Effector memory CD8-positive, alpha-beta T cell (primary cell): ENCODE results near the gene DOCK3.
"Not testable (repeated sequence)": the region's sequence is repeated elsewhere in the genome, so short reads cannot be mapped to it uniquely, and the experiment has no call there.

Experiments used
- ATAC-seq: fragments of 150-1000 bp; cut with Tn5 transposase; replicated peaks from 2 replicates; pipeline ENCODE4 v1.10.0; 2021; ENCODE audit warnings: mild to moderate bottlenecking, moderate library complexity
- DNase-seq, 3 experiments: peaks; one replicate each; pipeline ENCODE4 v3.0.0; 2021
- H3K27ac Mint-ChIP-seq, 2 donors: one replicate each; pipeline ENCODE4 v1.8.0; 2022; ENCODE audit warnings: mild to moderate bottlenecking in 2 of 2, mixed read lengths in 2 of 2, moderate library complexity in 2 of 2
- H3K27me3 Mint-ChIP-seq, 2 donors: one replicate each; pipeline ENCODE4 v1.8.0; 2022; ENCODE audit warnings: mixed read lengths in 2 of 2
- H3K36me3 Mint-ChIP-seq: one replicate; pipeline ENCODE4 v1.8.0; 2022; ENCODE audit warnings: mild to moderate bottlenecking, moderate library complexity, mixed read lengths; ENCODE audit not compliant: insufficient read depth
- H3K4me1 Mint-ChIP-seq, 2 donors: one replicate each; pipeline ENCODE4 v1.8.0; 2022; ENCODE audit warnings: low read depth in 2 of 2, mixed read lengths in 2 of 2
- H3K4me3 Mint-ChIP-seq, 2 donors: one replicate each; pipeline ENCODE4 v1.8.0; 2022; ENCODE audit warnings: mild to moderate bottlenecking in 2 of 2, mixed read lengths in 2 of 2, moderate library complexity in 2 of 2
- H3K9me3 Mint-ChIP-seq, 2 donors: one replicate each; pipeline ENCODE4 v1.8.0; 2022; ENCODE audit warnings: mixed read lengths in 2 of 2

DOCK3 gene

DNA sequence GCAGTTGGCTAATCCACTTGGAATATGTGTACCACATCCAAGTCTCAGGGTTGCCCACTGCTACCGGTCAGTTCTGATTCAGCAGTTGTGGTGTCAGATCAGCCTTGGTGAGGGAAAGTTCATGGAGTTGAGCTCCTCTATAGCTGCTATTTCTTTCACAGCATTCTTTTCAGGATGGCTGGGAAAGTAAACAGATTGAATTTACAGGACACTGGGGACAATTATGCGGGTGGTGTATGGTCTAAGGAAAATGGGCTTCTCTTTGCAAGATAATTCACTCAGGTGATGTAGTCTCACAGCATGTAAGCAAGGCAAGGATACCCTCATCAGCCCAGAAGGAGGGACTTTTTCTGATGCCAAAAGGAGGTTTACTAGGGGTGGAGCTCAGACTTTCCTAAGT is 249.9 kb downstream of the DOCK3 start:
- Mint-ChIP-seq H3K27me3 (peaks cover 48 to 53% of the 10 kb centered on the region in 2 donors), H3K4me3 (no peak overlapping the region), H3K36me3 (no peaks in the 10 kb centered on the region), H3K9me3 (no peaks in the 10 kb centered on the region), H3K4me1 (no peaks in the 10 kb centered on the region), H3K27ac (no peak overlapping the region)
- ATAC-seq (no peak), DNase-seq (no peak)

DNA sequence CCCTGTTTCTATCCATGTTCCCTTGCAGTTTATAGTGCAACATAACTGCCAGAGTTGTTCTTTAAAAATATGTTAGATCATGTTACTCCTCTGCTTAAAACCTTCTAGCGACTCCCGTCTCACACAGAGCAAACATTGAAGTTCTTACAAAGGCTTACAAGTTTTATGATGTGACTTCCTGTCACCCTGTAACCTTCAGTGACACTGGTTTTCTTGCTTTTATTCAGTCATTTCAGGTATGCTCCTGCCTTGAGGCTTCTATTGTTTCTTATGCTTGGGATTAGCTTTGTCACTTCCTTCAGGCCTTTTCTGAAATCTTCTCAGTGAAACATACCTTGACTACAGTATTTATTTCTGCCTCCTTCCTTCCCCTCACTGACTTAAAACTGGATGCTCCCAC is 252.1 kb downstream of the DOCK3 start:
- no peak overlapping the region for H3K4me3 Mint-ChIP-seq
- DNase-seq: no peak
- H3K27ac Mint-ChIP-seq: no peak overlapping the region
- no peaks in the 10 kb centered on the region for H3K9me3 Mint-ChIP-seq
- no peaks in the 10 kb centered on the region for H3K4me1 Mint-ChIP-seq
- no peaks in the 10 kb centered on the region for H3K36me3 Mint-ChIP-seq
- H3K27me3 Mint-ChIP-seq: peaks cover 42 to 64% of the 10 kb centered on the region in 2 donors
- no peak for ATAC-seq

DNA sequence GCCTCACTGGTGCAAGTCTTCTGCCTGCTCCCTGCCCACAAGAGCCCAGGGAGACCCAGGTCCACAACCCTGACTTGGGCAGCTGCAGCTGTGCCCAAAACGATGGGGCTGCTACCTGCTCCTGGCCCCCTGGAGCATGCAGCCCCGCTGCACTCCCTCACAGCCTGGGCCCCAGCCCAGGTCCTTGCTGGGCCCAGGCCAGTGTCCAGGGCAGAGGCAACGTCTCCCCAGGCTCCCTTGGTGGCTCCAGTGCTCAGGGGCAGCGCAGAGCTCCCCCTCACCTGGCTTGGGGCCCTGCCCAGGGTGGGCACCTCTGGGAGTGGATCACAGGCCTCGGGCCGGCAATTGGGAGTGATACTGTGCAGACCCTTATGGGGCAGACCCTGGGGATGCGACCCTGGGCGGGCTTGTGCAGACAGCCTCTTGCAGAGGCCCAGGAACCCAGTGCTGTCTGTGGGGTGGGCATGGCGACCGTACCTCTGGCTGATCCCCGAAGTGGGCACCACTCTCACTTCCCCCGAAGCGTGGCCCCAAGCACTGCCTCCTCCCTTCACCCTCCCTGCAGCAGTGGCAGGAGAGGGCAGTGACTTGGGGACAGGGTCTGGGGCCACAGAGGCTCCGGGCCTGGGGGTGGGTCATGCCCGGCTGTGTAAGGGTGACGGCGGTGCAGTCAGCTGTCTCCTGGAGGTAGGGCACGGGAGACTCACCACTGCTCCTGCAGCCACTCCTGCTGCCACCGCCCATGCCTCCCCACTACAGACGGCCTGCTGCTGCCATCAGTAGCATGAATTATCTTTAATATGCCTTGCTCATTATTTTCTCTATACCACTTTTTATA is 255.9 kb downstream of the DOCK3 start:
- H3K4me1 Mint-ChIP-seq: no peaks in the 10 kb centered on the region
- H3K27ac Mint-ChIP-seq: no peak overlapping the region
- ATAC-seq: no peak
- H3K27me3 Mint-ChIP-seq: peaks cover 26 to 50% of the 10 kb centered on the region in 2 donors
- H3K9me3 Mint-ChIP-seq: no peaks in the 10 kb centered on the region
- H3K4me3 Mint-ChIP-seq: no peak overlapping the region
- DNase-seq: no peak
- no peaks in the 10 kb centered on the region for H3K36me3 Mint-ChIP-seq

DNA sequence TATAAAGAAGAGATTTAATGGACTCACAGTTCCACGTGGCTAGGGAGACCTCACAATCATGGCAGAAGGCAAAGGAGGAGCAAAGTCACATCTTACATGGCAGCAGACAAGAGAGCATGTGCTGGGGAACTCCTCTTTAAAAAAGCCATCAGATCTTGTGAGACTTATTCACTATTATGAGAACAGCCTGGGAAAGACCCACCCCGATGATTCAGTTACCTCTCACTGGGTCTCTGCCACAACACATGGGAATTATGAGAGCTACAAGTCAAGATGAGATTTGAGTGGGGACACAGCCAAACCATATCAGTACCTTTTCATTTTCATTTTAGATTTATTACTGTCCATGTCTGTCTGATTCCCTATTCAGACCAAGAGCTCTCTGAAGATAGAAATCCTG is 258.2 kb downstream of the DOCK3 start:
- not testable (repeated sequence) for DNase-seq, H3K9me3 Mint-ChIP-seq, ATAC-seq, H3K4me1 Mint-ChIP-seq, H3K4me3 Mint-ChIP-seq, H3K36me3 Mint-ChIP-seq, H3K27ac Mint-ChIP-seq
- H3K27me3 Mint-ChIP-seq: peaks cover 29 to 49% of the 10 kb centered on the region in 2 donors

DNA sequence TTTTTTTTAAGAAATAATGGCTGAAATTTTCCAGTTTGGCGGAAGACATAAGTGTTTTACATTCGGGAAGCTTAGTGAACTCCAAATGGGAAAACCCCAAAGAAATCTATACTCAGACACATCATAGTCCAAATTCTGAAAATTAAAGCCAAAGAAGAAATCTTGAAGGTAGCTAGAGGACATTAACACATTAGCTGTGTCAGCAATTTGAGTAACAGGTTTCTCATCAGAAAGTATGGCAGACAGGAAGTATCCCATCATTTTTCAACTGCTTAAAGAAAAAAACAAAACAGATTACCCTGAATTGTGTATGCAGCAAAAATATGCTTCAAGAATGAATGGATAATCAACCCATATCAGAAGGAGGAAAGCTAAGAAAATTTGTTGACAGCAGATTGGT is 261.7 kb downstream of the DOCK3 start:
- ATAC-seq (no peak), DNase-seq (no peak)
- no peaks in the 10 kb centered on the region for H3K9me3 Mint-ChIP-seq
- H3K27me3 Mint-ChIP-seq: peaks cover 18 to 26% of the 10 kb centered on the region in 2 donors
- H3K4me1 Mint-ChIP-seq: no peaks in the 10 kb centered on the region
- no peaks in the 10 kb centered on the region for H3K36me3 Mint-ChIP-seq
- no peak overlapping the region for H3K4me3 Mint-ChIP-seq
- no peak overlapping the region for H3K27ac Mint-ChIP-seq

DNA sequence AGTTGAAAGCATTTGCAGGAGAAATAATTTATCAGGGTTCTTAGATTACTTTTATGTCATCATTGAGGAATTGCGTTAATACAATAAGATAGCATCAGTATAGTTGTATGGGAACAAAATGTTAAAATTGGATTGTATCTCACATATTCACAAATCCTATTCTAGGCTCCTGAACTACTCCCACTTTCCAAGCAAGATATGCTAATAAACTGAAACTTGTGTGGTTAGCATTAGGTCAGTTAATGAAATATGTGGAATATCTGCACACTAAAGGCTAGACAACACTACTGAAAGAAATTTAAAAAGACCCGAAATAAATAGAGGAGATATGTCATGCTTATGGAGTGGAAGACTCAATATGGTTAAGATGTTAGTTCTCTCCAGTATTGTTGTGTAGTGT is 272.7 kb downstream of the DOCK3 start:
- Mint-ChIP-seq H3K36me3 (peaks cover 3% of the 10 kb centered on the region), H3K4me1 (peaks cover 10 to 12% of the 10 kb centered on the region in 2 donors), H3K27ac (no peak overlapping the region), H3K9me3 (no peaks in the 10 kb centered on the region), H3K4me3 (no peak overlapping the region), H3K27me3 (no peaks in the 10 kb centered on the region)
- ATAC-seq (no peak), DNase-seq (no peak)

DNA sequence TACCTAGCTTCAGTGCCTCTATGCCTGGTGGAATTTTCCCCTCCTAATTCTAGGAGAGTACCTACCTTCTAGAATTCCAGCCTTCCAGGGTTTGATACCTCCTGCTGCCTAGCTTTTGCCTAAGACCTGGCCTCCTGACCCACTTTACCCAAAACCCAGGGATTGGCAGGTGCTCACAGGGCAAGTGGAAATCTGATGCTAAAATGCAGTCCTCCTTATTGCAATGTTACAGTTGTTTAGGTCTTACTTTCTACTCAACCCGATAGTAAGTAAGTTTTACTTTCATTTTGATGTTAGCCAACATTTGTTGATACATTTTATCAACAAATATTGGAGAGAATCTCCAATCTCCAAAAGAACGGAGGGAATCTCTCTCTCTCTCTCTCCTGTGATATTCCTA is 275.9 kb downstream of the DOCK3 start:
- no peak for DNase-seq
- H3K4me3 Mint-ChIP-seq: peak overlapping the region; percentile 77 to 79
- no peak for ATAC-seq
- H3K9me3 Mint-ChIP-seq: no peaks in the 10 kb centered on the region
- H3K36me3 Mint-ChIP-seq: peaks cover 3% of the 10 kb centered on the region
- H3K27me3 Mint-ChIP-seq: no peaks in the 10 kb centered on the region
- peaks cover 10 to 12% of the 10 kb centered on the region in 2 donors for H3K4me1 Mint-ChIP-seq
- peak overlapping the region; percentile 83 to 84 for H3K27ac Mint-ChIP-seq

DNA sequence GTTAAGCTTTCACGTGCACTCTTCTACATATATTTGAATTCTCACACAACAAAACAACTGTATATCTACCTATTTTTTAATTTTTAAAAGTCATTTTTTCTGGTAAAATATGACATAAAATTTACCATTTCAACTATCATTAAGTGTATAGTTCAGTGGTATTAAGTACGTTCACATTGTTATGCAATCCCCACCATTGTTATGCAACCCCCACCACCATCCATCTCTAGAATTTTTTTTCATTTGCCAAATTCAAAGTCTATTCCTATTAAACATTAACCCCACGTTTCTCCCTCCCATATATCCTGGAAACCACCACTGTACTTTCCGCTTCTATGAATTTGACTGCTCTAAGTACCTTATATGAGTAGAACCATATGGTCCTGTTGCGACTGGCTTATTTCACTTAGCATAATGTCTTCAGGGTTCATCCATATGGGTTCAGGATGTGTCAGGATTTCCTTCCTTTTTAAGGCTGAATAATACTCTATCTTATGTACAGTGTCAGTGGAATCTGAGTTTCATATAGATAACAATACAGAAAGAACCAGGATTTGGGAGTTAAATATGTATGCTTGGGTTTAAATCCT is 279.2 kb downstream of the DOCK3 start:
- H3K36me3 Mint-ChIP-seq: no peaks in the 10 kb centered on the region
- peaks cover 0 to 8% of the 10 kb centered on the region in 2 donors for H3K27me3 Mint-ChIP-seq
- no peak overlapping the region for H3K4me3 Mint-ChIP-seq
- peaks cover 10 to 12% of the 10 kb centered on the region in 2 donors for H3K4me1 Mint-ChIP-seq
- no peak for DNase-seq
- no peak overlapping the region for H3K27ac Mint-ChIP-seq
- no peak for ATAC-seq
- no peaks in the 10 kb centered on the region for H3K9me3 Mint-ChIP-seq

DNA sequence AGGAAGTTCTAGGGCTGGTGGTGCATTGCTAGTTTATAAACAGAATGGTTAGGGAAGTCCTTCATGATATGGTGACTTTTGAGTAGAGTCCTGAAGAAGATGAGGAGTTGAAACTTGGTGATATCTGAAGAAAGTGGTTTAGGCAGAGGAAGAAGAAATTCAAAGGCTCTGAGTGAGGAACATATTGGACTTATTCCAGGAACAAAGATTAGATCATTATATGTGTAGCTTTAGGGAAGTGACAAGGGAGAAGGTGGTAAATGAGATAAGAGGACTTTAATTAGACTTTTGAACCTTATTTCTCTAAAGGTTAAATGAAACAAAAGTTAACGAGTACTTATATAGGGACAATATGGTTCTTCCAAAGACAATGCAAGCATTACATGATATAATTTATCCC is 286.7 kb downstream of the DOCK3 start:
- Mint-ChIP-seq H3K4me1 (no peaks in the 10 kb centered on the region), H3K27ac (no peak overlapping the region), H3K9me3 (no peaks in the 10 kb centered on the region), H3K36me3 (no peaks in the 10 kb centered on the region), H3K4me3 (no peak overlapping the region), H3K27me3 (peaks cover 19 to 45% of the 10 kb centered on the region in 2 donors)
- ATAC-seq: no peak
- no peak for DNase-seq

DNA sequence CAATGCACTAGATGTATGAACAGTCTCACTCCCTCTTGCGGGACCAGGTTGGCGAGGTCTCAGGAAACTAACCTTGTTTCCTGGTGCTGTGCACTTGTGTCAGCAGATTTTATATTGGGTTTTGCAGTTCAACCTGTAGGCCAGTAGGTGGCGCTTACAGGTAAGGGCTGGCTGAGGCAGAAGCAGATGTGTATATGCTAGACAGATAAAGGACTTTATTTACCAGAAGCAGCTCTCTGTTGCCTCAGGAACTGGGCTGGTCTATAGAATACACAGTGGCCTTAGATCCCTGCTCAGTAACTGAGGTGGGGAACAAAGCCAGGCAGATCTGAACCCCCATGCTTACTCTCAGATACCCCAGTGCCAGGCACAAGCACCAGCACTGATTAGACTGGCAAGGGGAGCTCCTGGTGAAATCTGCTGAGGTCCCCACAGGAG is 296.8 kb downstream of the DOCK3 start:
- Mint-ChIP-seq H3K4me3 (peak overlapping the region; percentile 40 to 46), H3K36me3 (no peaks in the 10 kb centered on the region), H3K27me3 (no peaks in the 10 kb centered on the region), H3K4me1 (peaks cover 11 to 12% of the 10 kb centered on the region in 2 donors), H3K27ac (peak overlapping the region in 1 of 2 donors; percentile 10), H3K9me3 (no peaks in the 10 kb centered on the region)
- peak; percentile 58 to 62 (median 59) for DNase-seq
- peak; percentile 96 for ATAC-seq

DNA sequence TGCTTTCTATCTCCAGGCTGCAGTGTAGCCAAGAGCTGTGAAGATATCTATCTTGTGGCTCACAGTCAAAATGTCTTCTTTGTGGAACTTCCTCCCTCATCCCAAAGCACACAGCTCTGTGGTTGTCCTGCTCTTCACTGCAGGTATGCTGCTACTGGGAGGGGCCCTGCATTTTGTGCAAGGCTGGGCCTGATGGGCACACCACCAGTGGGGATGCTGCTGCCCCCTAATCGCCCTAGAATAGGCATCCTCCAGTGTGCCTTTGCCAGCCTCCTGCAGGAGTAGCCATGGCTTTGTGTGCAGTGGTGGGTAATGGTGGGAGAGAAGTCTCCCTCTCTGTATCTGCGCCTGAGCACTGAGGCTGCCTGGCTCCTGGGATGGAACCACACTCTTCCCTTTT is 297.3 kb downstream of the DOCK3 start:
- ATAC-seq (peak; percentile 24), DNase-seq (no peak)
- Mint-ChIP-seq H3K4me3 (peak overlapping the region; percentile 40 to 46), H3K27me3 (no peaks in the 10 kb centered on the region), H3K4me1 (peaks cover 11 to 12% of the 10 kb centered on the region in 2 donors), H3K27ac (peak overlapping the region in 1 of 2 donors; percentile 10), H3K36me3 (no peaks in the 10 kb centered on the region), H3K9me3 (no peaks in the 10 kb centered on the region)

DNA sequence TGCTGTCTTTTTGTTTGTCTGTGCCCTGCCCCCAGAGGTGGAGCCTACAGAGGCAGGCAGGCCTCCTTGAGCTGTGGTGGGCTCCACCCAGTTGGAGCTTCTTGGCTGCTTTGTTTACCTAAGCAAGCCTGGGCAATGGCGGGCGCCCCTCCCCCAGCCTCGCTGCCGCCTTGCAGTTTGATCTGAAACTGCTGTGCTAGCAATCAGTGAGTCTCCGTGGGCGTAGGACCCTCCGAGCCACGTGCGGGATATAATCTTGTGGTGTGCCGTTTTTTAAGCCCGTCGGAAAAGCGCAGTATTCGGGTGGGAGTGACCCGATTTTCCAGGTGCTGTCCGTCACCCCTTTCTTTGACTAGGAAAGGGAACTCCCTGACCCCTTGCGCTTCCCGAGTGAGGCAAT is 303.9 kb downstream of the DOCK3 start:
- H3K9me3 Mint-ChIP-seq, DNase-seq, H3K4me3 Mint-ChIP-seq, ATAC-seq, H3K4me1 Mint-ChIP-seq, H3K27me3 Mint-ChIP-seq, H3K36me3 Mint-ChIP-seq, H3K27ac Mint-ChIP-seq: not testable (repeated sequence)

DNA sequence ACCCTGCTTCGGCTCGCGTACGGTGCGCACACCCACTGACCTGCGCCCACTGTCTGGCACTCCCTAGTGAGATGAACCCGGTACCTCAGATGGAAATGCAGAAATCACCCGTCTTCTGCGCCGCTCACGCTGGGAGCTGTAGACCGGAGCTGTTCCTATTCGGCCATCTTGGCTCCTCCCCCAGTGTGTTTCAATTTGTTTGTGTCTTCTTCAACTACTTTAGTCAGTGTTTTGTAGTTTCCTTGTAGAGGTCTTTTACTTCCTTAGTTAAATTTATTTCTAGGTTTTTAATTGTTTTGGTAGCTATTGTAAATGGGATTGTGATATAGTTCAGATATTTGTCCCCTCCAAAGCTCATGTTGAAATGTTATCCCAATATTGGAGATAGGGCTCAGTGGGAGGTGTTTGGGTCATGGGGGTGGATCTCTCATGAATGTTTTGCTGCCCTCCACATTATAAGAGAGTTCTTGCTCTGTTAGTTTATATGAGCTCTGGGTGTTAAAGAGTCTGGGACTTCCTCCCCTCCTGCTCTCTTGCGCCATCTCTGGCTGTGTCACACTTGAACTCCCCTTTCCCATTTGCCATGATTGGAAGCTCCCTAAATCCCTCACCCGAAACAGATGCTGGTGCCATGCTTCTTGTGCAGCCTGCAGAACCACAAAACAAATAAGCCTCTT is 304.4 kb downstream of the DOCK3 start:
- Mint-ChIP-seq H3K36me3 (no peaks in the 10 kb centered on the region), H3K9me3 (peaks cover 3 to 4% of the 10 kb centered on the region in 2 donors), H3K4me1 (peaks cover 8% of the 10 kb centered on the region in 2 donors), H3K27me3 (peaks cover 4 to 6% of the 10 kb centered on the region in 2 donors), H3K27ac (peak overlapping the region; percentile 50 to 76), H3K4me3 (no peak overlapping the region)
- ATAC-seq (no peak), DNase-seq (no peak)
